Panc1 (cell line): ENCODE measurements around the gene DEFB110. TPM values are rescaled to one million over a fixed set of nuclear protein-coding genes. Genes with fewer than 3 reads are reported as not detected.

ENCODE experiments used
- ATAC-seq: fragments of 200-7000 bp; cut with Tn5 transposase; 2 replicates; pipeline ENCODE4 v1.9.1; 2020; ENCODE audit warnings: mild to moderate bottlenecking, moderate library complexity
- BruUV-seq: library from RNA; stranded (reverse); fragments of 400-500 nt; replicated peaks from 2 replicates; lab custom pipeline; 2021; lab: Mats Ljungman, UMichigan
- CTCF ChIA-PET: fragments of 300-600 bp; sonication (Branson Sonifier 250); formaldehyde crosslinking; loops from one replicate; lab custom pipeline; 2022; ENCODE audit warnings: antibody characterized with exemption; lab: Charles Lee
- POLR2A ChIA-PET: fragments of 300-600 bp; sonication (Branson Sonifier 250); formaldehyde crosslinking; loops from one replicate; lab custom pipeline; 2022; ENCODE audit warnings: antibody characterized with exemption; lab: Charles Lee
- DNase-seq: peaks from one replicate; pipeline ENCODE4 v3.0.0-alpha.2; 2010; ENCODE audit warnings: low read depth, low spot score
- H3K27ac ChIP-seq: 2 replicates; pipeline ENCODE4 v1.5.1; 2011; ENCODE audit warnings: mild to moderate bottlenecking, low read length, inconsistent platforms
- H3K27me3 ChIP-seq: fragments of 200-500 bp; sonication (Bioruptor generic); 2 replicates; pipeline ENCODE4 v1.6.0; 2014; ENCODE audit warnings: low read length, inconsistent platforms; ENCODE audit not compliant: control insufficient read depth, insufficient read depth
- H3K36me3 ChIP-seq: fragments of 200-500 bp; sonication (Bioruptor generic); 2 replicates; pipeline ENCODE4 v1.5.1; 2014; ENCODE audit warnings: inconsistent platforms, mild to moderate bottlenecking, low read length, moderate library complexity; ENCODE audit not compliant: control insufficient read depth, insufficient read depth
- H3K4me1 ChIP-seq: 2 replicates; pipeline ENCODE4 v1.5.1; 2011; ENCODE audit warnings: inconsistent platforms, mild to moderate bottlenecking, low read length, moderate library complexity; ENCODE audit not compliant: control insufficient read depth, insufficient read depth
- H3K4me3 ChIP-seq, 2 experiments: 2 replicates each; pipeline ENCODE4 v1.5.1; 2011 to 2012; ENCODE audit warnings: low read depth in 2 of 2, low read length in 2 of 2, mild to moderate bottlenecking in 2 of 2, inconsistent platforms in 1 of 2, moderate library complexity in 1 of 2
- H3K9me3 ChIP-seq: fragments of 200-500 bp; sonication (Bioruptor generic); 2 replicates; pipeline ENCODE4 v1.5.1; 2014; ENCODE audit warnings: low read depth, mild to moderate bottlenecking, inconsistent platforms, low read length, moderate library complexity; ENCODE audit not compliant: control insufficient read depth, insufficient read depth
- CTCF ChIP-seq: fragments of 450-650 bp; IDR thresholded peaks from 2 replicates; pipeline ENCODE4 v1.5.1; 2017; ENCODE audit warnings: mild to moderate bottlenecking
- POLR2AphosphoS5 ChIP-seq: IDR thresholded peaks from 2 replicates; pipeline ENCODE4 v1.6.1; 2012; ENCODE audit warnings: mild to moderate bottlenecking, low read depth, low read length, moderate library complexity
- REST ChIP-seq, 2 experiments: IDR thresholded peaks; 2 replicates each; pipeline ENCODE4 v1.6.1; 2011 to 2012; ENCODE audit warnings: low read depth in 2 of 2, control low read depth in 1 of 2, low read length in 1 of 2, mild to moderate bottlenecking in 1 of 2, moderate library complexity in 1 of 2; ENCODE audit not compliant: insufficient read depth in 1 of 2
- SIN3A ChIP-seq: IDR thresholded peaks from 2 replicates; pipeline ENCODE4 v1.6.1; 2012; ENCODE audit warnings: low read depth, mild to moderate bottlenecking, low read length, moderate library complexity, borderline replicate concordance; ENCODE audit not compliant: insufficient read depth
- TCF7L2 ChIP-seq: IDR thresholded peaks from 2 replicates; pipeline ENCODE4 v1.6.1; 2011; ENCODE audit warnings: mild to moderate bottlenecking, low read depth, low read length, inconsistent platforms
- in situ Hi-C: cut with HindIII; loops from 2 replicates; pipeline ENCODE4 v1.10.0; 2016; ENCODE audit warnings: low sequenced_read_pairs, low pct_unique_long_range_greater_than_20kb
- intact Hi-C: fragments of 100-400 bp; cut with micrococcal nuclease; formaldehyde crosslinking; loops from one replicate; pipeline ENCODE4 v1.10.0; 2022; ENCODE audit not compliant: unreplicated experiment
- total RNA-seq: library from RNA; stranded (reverse); gene quantifications from one replicate; pipeline ENCODE4 v1.2.1, GENCODE V29; 2021; ENCODE audit not compliant: unreplicated experiment

Gene DEFB110
- total RNA-seq, 1 experiment from 2014 or later = not detected

- H3K27me3 ChIP-seq = no peaks in the 10 kb centered on the region
- no peak for DNase-seq
- intact Hi-C loops (no loop called here), in situ Hi-C loops (no loop called here)
- H3K4me3 ChIP-seq = no peak overlapping the region
- CTCF ChIA-PET = no interaction called here
- TF ChIP-seq SIN3A (no peak), POLR2AphosphoS5 (no peak), TCF7L2 (no peak), REST (IDR thresholded peaks at IDR 0.05; ENCODE audit: insufficient read depth in 1 of 2, low read depth in 2 of 2, low read length in 1 of 2) (no peak), CTCF (no peak)
- no peak for ATAC-seq
- H3K27ac ChIP-seq = no peak overlapping the region
- no peaks in the 10 kb centered on the region for H3K9me3 ChIP-seq
- POLR2A ChIA-PET = no interaction called here
- H3K4me1 ChIP-seq = no peaks in the 10 kb centered on the region
- no peaks in the 10 kb centered on the region for H3K36me3 ChIP-seq
- BruUV-seq = no TSS peak
Observed at GRCh38 chr6:50003139-50003538, 18.7 kb downstream of the DEFB110 start.

GRCh38 chr6:49995278-49995677 is 26.5 kb downstream of the DEFB110 start:
- DNase-seq = no peak
- CTCF ChIA-PET = no interaction called here
- H3K4me3 ChIP-seq = no peak overlapping the region
- H3K27me3 ChIP-seq = no peaks in the 10 kb centered on the region
- POLR2A ChIA-PET = no interaction called here
- no peak overlapping the region for H3K27ac ChIP-seq
- intact Hi-C loops (no loop called here), in situ Hi-C loops (no loop called here)
- no peaks in the 10 kb centered on the region for H3K9me3 ChIP-seq
- ATAC-seq = no peak
- TF ChIP-seq TCF7L2 (no peak), CTCF (no peak), REST (IDR thresholded peaks at IDR 0.05; ENCODE audit: insufficient read depth in 1 of 2, low read depth in 2 of 2, low read length in 1 of 2) (no peak), POLR2AphosphoS5 (no peak), SIN3A (no peak)
- no TSS peak for BruUV-seq
- H3K36me3 ChIP-seq = no peaks in the 10 kb centered on the region
- H3K4me1 ChIP-seq = no peaks in the 10 kb centered on the region
